Thoracic aorta (tissue), 2 donors: ENCODE measurements around the gene RASGRP3. TPM values are rescaled to one million over a fixed set of nuclear protein-coding genes. Genes with fewer than 3 reads are reported as not detected.

Experiments used
- ATAC-seq: fragments of 150-250 bp; one replicate; pipeline ENCODE4 v1.8.0; 2017; ENCODE audit warnings: low read depth; ENCODE audit not compliant: insufficient number of reproducible peaks, low FRiP score
- DNase-seq: peaks from one replicate; pipeline ENCODE4 v3.0.0-alpha.2; 2020; ENCODE audit warnings: low spot score
- H3K27ac ChIP-seq, 2 donors: fragments of 200-600 bp; sonication (generic); 1 replicate in 1 of 2; 2 replicates in 1 of 2; pipeline ENCODE4 v1.5.1; 2016; ENCODE audit warnings: mild to moderate bottlenecking in 2 of 2, moderate library complexity in 2 of 2
- H3K27me3 ChIP-seq: fragments of 200-600 bp; sonication (generic); replicated peaks from 2 replicates; pipeline ENCODE4 v1.6.0; 2016; ENCODE audit warnings: mild to moderate bottlenecking; ENCODE audit not compliant: insufficient read depth
- H3K36me3 ChIP-seq: fragments of 200-600 bp; sonication (generic); one replicate; pipeline ENCODE4 v1.5.1; 2016
- H3K4me1 ChIP-seq, 2 donors: fragments of 200-600 bp; sonication (generic); 1 replicate in 1 of 2; 2 replicates in 1 of 2; pipeline versions ENCODE4 v1.5.1 to v1.6.0; 2016; ENCODE audit warnings: low read depth in 2 of 2, mild to moderate bottlenecking in 1 of 2; ENCODE audit not compliant: control insufficient read depth in 1 of 2
- H3K4me3 ChIP-seq: fragments of 200-600 bp; sonication (generic); 2 replicates; pipeline ENCODE4 v1.5.1; 2016; ENCODE audit warnings: mild to moderate bottlenecking
- H3K9me3 ChIP-seq: fragments of 200-600 bp; sonication (generic); 2 replicates; pipeline ENCODE4 v1.5.1; 2016
- CTCF ChIP-seq: fragments of 200-600 bp; sonication (generic); IDR thresholded peaks from one replicate; pipeline ENCODE4 v1.5.1; 2019; ENCODE audit warnings: antibody characterized with exemption
- total RNA-seq, 2 donors: library from RNA; depleted of rRNA; stranded (reverse); fragments of >200 nt; gene quantifications; one replicate each; pipeline versions ENCODE4 v1.1.0 to v1.2.3, GENCODE V29; 2016

RASGRP3 gene
- total RNA-seq, 2 donors from 2014 or later, result 16.2 to 22.1 TPM

GRCh38 chr2:33532966-33533365 is 56.5 kb downstream of the RASGRP3 start:
- no peak for ATAC-seq
- no peak overlapping the region for H3K27ac ChIP-seq
- no peaks in the 10 kb centered on the region for H3K27me3 ChIP-seq
- peaks cover 2% of the 10 kb centered on the region for H3K9me3 ChIP-seq
- DNase-seq, result no peak
- no peaks in the 10 kb centered on the region for H3K36me3 ChIP-seq
- no peak overlapping the region for H3K4me3 ChIP-seq
- peaks cover 3 to 7% of the 10 kb centered on the region in 2 donors for H3K4me1 ChIP-seq
- TF ChIP-seq CTCF, result no peak

GRCh38 chr2:33535421-33535820 is 59.0 kb downstream of the RASGRP3 start:
- Histone ChIP-seq H3K4me3 (no peak overlapping the region), H3K27me3 (no peaks in the 10 kb centered on the region), H3K27ac (no peak overlapping the region), H3K9me3 (peaks cover 2% of the 10 kb centered on the region), H3K4me1 (peaks cover 0 to 7% of the 10 kb centered on the region in 2 donors), H3K36me3 (no peaks in the 10 kb centered on the region)
- DNase-seq (no peak), ATAC-seq (no peak)
- no peak for TF ChIP-seq CTCF

GRCh38 chr2:33541243-33541642 is 64.8 kb downstream of the RASGRP3 start:
- Histone ChIP-seq H3K4me3 (no peak overlapping the region), H3K27me3 (no peaks in the 10 kb centered on the region), H3K9me3 (peaks cover 2% of the 10 kb centered on the region), H3K36me3 (no peaks in the 10 kb centered on the region), H3K27ac (no peak overlapping the region), H3K4me1 (peaks cover 8% of the 10 kb centered on the region in 2 donors)
- no peak for TF ChIP-seq CTCF
- DNase-seq, result no peak
- ATAC-seq, result no peak

- Histone ChIP-seq H3K4me1 (no peaks in the 10 kb centered on the region), H3K9me3 (no peaks in the 10 kb centered on the region), H3K36me3 (no peaks in the 10 kb centered on the region), H3K27me3 (no peaks in the 10 kb centered on the region), H3K4me3 (no peak overlapping the region), H3K27ac (no peak overlapping the region)
- DNase-seq, result no peak
- ATAC-seq, result no peak
- no peak for TF ChIP-seq CTCF
Observed at GRCh38 chr2:33550206-33550605, 73.8 kb downstream of the RASGRP3 start.

GRCh38 chr2:33552758-33553461 is 76.5 kb downstream of the RASGRP3 start:
- no peak for DNase-seq
- no peaks in the 10 kb centered on the region for H3K27me3 ChIP-seq
- no peaks in the 10 kb centered on the region for H3K4me1 ChIP-seq
- H3K4me3 ChIP-seq, result no peak overlapping the region
- no peak for TF ChIP-seq CTCF
- no peaks in the 10 kb centered on the region for H3K36me3 ChIP-seq
- H3K27ac ChIP-seq, result no peak overlapping the region
- ATAC-seq, result no peak
- H3K9me3 ChIP-seq, result no peaks in the 10 kb centered on the region
